Measurements from ENCODE around the gene UCN.

The UCN gene

GRCh38 chr2:27336173-27336572 lies 27.9 kb upstream of the UCN start:
- Histone ChIP-seq H2AFZ (ENCODE audit: low read length) (no peak overlapping the region), H3K36me3 (ENCODE audit: insufficient read depth, low read length) (peaks cover 79% of the 10 kb centered on the region), H3K9me3 (ENCODE audit: low read length) (no peaks in the 10 kb centered on the region), H3K4me1 (ENCODE audit: insufficient read depth, low read length, severe bottlenecking) (no peaks in the 10 kb centered on the region), H3K9me2 (ENCODE audit: low read depth, low read length) (no peaks in the 10 kb centered on the region), H4K20me1 (ENCODE audit: insufficient read depth, low read length) (no peaks in the 10 kb centered on the region), H3K4me3 (ENCODE audit: low read depth, low read length, poor library complexity, severe bottlenecking) (no peak overlapping the region), H3K4me2 (ENCODE audit: low read length) (no peak overlapping the region), H3K27me3 (ENCODE audit: insufficient read depth, low read length) (no peaks in the 10 kb centered on the region), H3K79me2 (ENCODE audit: insufficient read depth, low read length) (no peaks in the 10 kb centered on the region), H3F3A (ENCODE audit: insufficient read depth, low read length) (no peaks in the 10 kb centered on the region), H3K27ac (ENCODE audit: low read depth, low read length, poor library complexity, severe bottlenecking) (no peak overlapping the region), H3K9ac (ENCODE audit: low read length) (no peak overlapping the region)
- TF ChIP-seq EZH2 (IDR thresholded peaks at IDR 0.05; ENCODE audit: borderline replicate concordance, low read length) = no peak
- TF ChIP-seq, protein P1, sequence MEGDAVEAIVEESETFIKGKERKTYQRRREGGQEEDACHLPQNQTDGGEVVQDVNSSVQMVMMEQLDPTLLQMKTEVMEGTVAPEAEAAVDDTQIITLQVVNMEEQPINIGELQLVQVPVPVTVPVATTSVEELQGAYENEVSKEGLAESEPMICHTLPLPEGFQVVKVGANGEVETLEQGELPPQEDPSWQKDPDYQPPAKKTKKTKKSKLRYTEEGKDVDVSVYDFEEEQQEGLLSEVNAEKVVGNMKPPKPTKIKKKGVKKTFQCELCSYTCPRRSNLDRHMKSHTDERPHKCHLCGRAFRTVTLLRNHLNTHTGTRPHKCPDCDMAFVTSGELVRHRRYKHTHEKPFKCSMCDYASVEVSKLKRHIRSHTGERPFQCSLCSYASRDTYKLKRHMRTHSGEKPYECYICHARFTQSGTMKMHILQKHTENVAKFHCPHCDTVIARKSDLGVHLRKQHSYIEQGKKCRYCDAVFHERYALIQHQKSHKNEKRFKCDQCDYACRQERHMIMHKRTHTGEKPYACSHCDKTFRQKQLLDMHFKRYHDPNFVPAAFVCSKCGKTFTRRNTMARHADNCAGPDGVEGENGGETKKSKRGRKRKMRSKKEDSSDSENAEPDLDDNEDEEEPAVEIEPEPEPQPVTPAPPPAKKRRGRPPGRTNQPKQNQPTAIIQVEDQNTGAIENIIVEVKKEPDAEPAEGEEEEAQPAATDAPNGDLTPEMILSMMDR (IDR thresholded peaks at IDR 0.05; ENCODE audit: low read length) = no peak

GRCh38 chr2:27335311-27335710 lies 27.1 kb upstream of the UCN start:
- H3K36me3 ChIP-seq (ENCODE audit: insufficient read depth, low read length) = peaks cover 79% of the 10 kb centered on the region
- TF ChIP-seq EZH2 (IDR thresholded peaks at IDR 0.05; ENCODE audit: borderline replicate concordance, low read length) = no peak
- TF ChIP-seq, protein P1 (IDR thresholded peaks at IDR 0.05; ENCODE audit: low read length) = no peak
- H4K20me1 ChIP-seq (ENCODE audit: insufficient read depth, low read length) = no peaks in the 10 kb centered on the region
- H3F3A ChIP-seq (ENCODE audit: insufficient read depth, low read length) = no peaks in the 10 kb centered on the region
- H3K9ac ChIP-seq (ENCODE audit: low read length) = no peak overlapping the region
- H3K27me3 ChIP-seq (ENCODE audit: insufficient read depth, low read length) = no peaks in the 10 kb centered on the region
- H3K9me2 ChIP-seq (ENCODE audit: low read depth, low read length) = no peaks in the 10 kb centered on the region
- no peak overlapping the region for H3K4me3 ChIP-seq (ENCODE audit: low read depth, low read length, poor library complexity, severe bottlenecking)
- H3K27ac ChIP-seq (ENCODE audit: low read depth, low read length, poor library complexity, severe bottlenecking) = no peak overlapping the region
- H2AFZ ChIP-seq (ENCODE audit: low read length) = no peak overlapping the region
- no peaks in the 10 kb centered on the region for H3K79me2 ChIP-seq (ENCODE audit: insufficient read depth, low read length)
- no peaks in the 10 kb centered on the region for H3K9me3 ChIP-seq (ENCODE audit: low read length)
- no peak overlapping the region for H3K4me2 ChIP-seq (ENCODE audit: low read length)
- H3K4me1 ChIP-seq (ENCODE audit: insufficient read depth, low read length, severe bottlenecking) = no peaks in the 10 kb centered on the region

DNA sequence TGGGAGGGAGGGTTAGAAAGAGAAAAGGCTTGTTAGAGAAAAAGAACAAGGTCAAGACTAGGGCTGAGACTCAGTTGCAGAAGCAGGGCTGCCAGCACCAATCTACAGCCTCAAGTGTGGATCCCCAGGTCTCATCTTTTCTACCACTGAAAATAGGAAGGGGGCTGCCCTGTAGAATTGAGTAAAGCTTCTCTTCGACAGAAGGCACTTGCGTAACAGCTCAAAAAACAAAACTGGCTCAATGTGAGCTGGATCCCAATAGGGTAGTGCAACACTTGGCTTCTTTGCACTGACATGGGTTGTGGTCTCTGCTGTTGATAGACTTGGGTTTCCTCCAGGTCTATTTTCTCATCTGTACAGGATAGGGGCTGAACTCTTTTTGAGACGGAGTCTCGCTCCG lies 16.5 kb upstream of the UCN start:
- Histone ChIP-seq H3K4me2 (ENCODE audit: low read length) (no peak overlapping the region), H3K9ac (ENCODE audit: low read length) (no peak overlapping the region), H3F3A (ENCODE audit: insufficient read depth, low read length) (peaks cover 5% of the 10 kb centered on the region), H3K4me1 (ENCODE audit: insufficient read depth, low read length, severe bottlenecking) (peaks cover 21% of the 10 kb centered on the region), H3K36me3 (ENCODE audit: insufficient read depth, low read length) (peaks cover 42% of the 10 kb centered on the region), H3K79me2 (ENCODE audit: insufficient read depth, low read length) (peaks cover 3% of the 10 kb centered on the region; the same call in 1 of the 2 replicates), H3K27me3 (ENCODE audit: insufficient read depth, low read length) (no peaks in the 10 kb centered on the region), H3K27ac (ENCODE audit: low read depth, low read length, poor library complexity, severe bottlenecking) (no peak overlapping the region), H3K4me3 (ENCODE audit: low read depth, low read length, poor library complexity, severe bottlenecking) (no peak overlapping the region), H2AFZ (ENCODE audit: low read length) (no peak overlapping the region), H3K9me2 (ENCODE audit: low read depth, low read length) (no peaks in the 10 kb centered on the region), H4K20me1 (ENCODE audit: insufficient read depth, low read length) (no peaks in the 10 kb centered on the region), H3K9me3 (ENCODE audit: low read length) (no peaks in the 10 kb centered on the region)
- TF ChIP-seq EZH2 (IDR thresholded peaks at IDR 0.05; ENCODE audit: borderline replicate concordance, low read length) = no peak
- TF ChIP-seq, protein P1 (IDR thresholded peaks at IDR 0.05; ENCODE audit: low read length) = no peak
